ENCODE results near the gene CCDC192. TPM values are rescaled to one million over a fixed set of nuclear protein-coding genes. Genes with fewer than 3 reads are reported as not detected.

The CCDC192 gene
- total and polyA plus RNA-seq, 2 experiments from 2014 or later = 0.40 TPM; not detected in 1

GRCh38 chr5:127757576-127757975 is 54.4 kb downstream of the CCDC192 start:
- Mint-ChIP-seq H3K27me3 (ENCODE audit: insufficient read depth, low read depth, poor library complexity) (peaks cover 1% of the 10 kb centered on the region), H3K9me3 (no peaks in the 10 kb centered on the region), H3K36me3 (ENCODE audit: low read depth) (peaks cover 2% of the 10 kb centered on the region; the same call in 2 of the 3 replicates), H3K4me1 (peaks cover 19% of the 10 kb centered on the region), H3K27ac (no peak overlapping the region), H3K4me3 (no peak overlapping the region)
- no peaks in the 10 kb centered on the region for H3F3A ChIP-seq (replicated peaks; ENCODE audit: low read depth)
- ATAC-seq (peak; percentile 72), DNase-seq (ENCODE audit: low spot score) (peak; percentile 42)
- H3K36me3 ChIP-seq (ENCODE audit: insufficient read depth) = no peaks in the 10 kb centered on the region
- no peaks in the 10 kb centered on the region for H3K79me2 ChIP-seq (replicated peaks; ENCODE audit: insufficient read depth)
- H3K4me3 ChIP-seq = no peak overlapping the region
- no peak overlapping the region for H3K27ac ChIP-seq (ENCODE audit: low read depth)
- no peak overlapping the region for H3K4me2 ChIP-seq
- no peaks in the 10 kb centered on the region for H3K27me3 ChIP-seq (ENCODE audit: insufficient read depth)
- H4K20me1 ChIP-seq (replicated peaks; ENCODE audit: insufficient read depth) = no peaks in the 10 kb centered on the region
- H2AFZ ChIP-seq = no peak overlapping the region
- peaks cover 8% of the 10 kb centered on the region; the same call in 1 of the 2 replicates for H3K4me1 ChIP-seq (ENCODE audit: insufficient read depth)
- TF ChIP-seq POLR2AphosphoS5 (IDR thresholded peaks at IDR 0.05; ENCODE audit: low read depth) = no peak
- TF ChIP-seq CTCF (conservative IDR thresholded peaks at IDR 0.05; ENCODE audit: low read depth in 2 of 2) = peak; percentile 40 to 68
- no peak for TF ChIP-seq EZH2phosphoT487 (IDR thresholded peaks at IDR 0.05; ENCODE audit: unreplicated experiment)
- no peak for TF ChIP-seq REST (IDR thresholded peaks at IDR 0.05; ENCODE audit: unreplicated experiment)
- no peak for TF ChIP-seq NANOG (IDR thresholded peaks at IDR 0.05; ENCODE audit: borderline replicate concordance)
- H3K9me2 ChIP-seq (ENCODE audit: insufficient read depth) = no peaks in the 10 kb centered on the region

GRCh38 chr5:127758766-127759283 is 55.6 kb downstream of the CCDC192 start:
- H3K4me3 ChIP-seq = no peak overlapping the region
- H3K27ac Mint-ChIP-seq = no peak overlapping the region
- H3K36me3 ChIP-seq (ENCODE audit: insufficient read depth) = no peaks in the 10 kb centered on the region
- H3K9me2 ChIP-seq (ENCODE audit: insufficient read depth) = no peaks in the 10 kb centered on the region
- H3K4me1 ChIP-seq (ENCODE audit: insufficient read depth) = peaks cover 4% of the 10 kb centered on the region; the same call in 1 of the 2 replicates
- no peak overlapping the region for H3K27ac ChIP-seq (ENCODE audit: low read depth)
- H3K27me3 ChIP-seq (ENCODE audit: insufficient read depth) = no peaks in the 10 kb centered on the region
- H3K4me3 Mint-ChIP-seq = no peak overlapping the region
- H4K20me1 ChIP-seq (replicated peaks; ENCODE audit: insufficient read depth) = no peaks in the 10 kb centered on the region
- H3K4me2 ChIP-seq = no peak overlapping the region
- ATAC-seq (no peak), DNase-seq (ENCODE audit: low spot score) (no peak)
- H3F3A ChIP-seq (replicated peaks; ENCODE audit: low read depth) = no peaks in the 10 kb centered on the region
- H3K27me3 Mint-ChIP-seq (ENCODE audit: insufficient read depth, low read depth, poor library complexity) = peaks cover 1% of the 10 kb centered on the region
- H3K79me2 ChIP-seq (replicated peaks; ENCODE audit: insufficient read depth) = no peaks in the 10 kb centered on the region
- no peaks in the 10 kb centered on the region for H3K9me3 Mint-ChIP-seq
- peaks cover 13% of the 10 kb centered on the region; the same call in 2 of the 3 replicates for H3K4me1 Mint-ChIP-seq
- H3K36me3 Mint-ChIP-seq (ENCODE audit: low read depth) = no peaks in the 10 kb centered on the region
- H2AFZ ChIP-seq = no peak overlapping the region
- TF ChIP-seq REST (IDR thresholded peaks at IDR 0.05; ENCODE audit: unreplicated experiment) (no peak), CREB1 (CRISPR knock-in tag; IDR thresholded peaks at IDR 0.05; ENCODE audit: low read depth) (no peak), EZH2 (IDR thresholded peaks at IDR 0.05; ENCODE audit: low read depth, unreplicated experiment) (no peak), NANOG (IDR thresholded peaks at IDR 0.05; ENCODE audit: borderline replicate concordance) (no peak), EZH2phosphoT487 (IDR thresholded peaks at IDR 0.05; ENCODE audit: unreplicated experiment) (no peak), JUNB (IDR thresholded peaks at IDR 0.05; ENCODE audit: unreplicated experiment) (no peak)
